Measurements from ENCODE around the gene FAM151A. TPM values are rescaled to one million over a fixed set of nuclear protein-coding genes. Genes with fewer than 3 reads are reported as not detected.

FAM151A gene
- polyA plus RNA-seq, 3 donors, result not detected

DNA sequence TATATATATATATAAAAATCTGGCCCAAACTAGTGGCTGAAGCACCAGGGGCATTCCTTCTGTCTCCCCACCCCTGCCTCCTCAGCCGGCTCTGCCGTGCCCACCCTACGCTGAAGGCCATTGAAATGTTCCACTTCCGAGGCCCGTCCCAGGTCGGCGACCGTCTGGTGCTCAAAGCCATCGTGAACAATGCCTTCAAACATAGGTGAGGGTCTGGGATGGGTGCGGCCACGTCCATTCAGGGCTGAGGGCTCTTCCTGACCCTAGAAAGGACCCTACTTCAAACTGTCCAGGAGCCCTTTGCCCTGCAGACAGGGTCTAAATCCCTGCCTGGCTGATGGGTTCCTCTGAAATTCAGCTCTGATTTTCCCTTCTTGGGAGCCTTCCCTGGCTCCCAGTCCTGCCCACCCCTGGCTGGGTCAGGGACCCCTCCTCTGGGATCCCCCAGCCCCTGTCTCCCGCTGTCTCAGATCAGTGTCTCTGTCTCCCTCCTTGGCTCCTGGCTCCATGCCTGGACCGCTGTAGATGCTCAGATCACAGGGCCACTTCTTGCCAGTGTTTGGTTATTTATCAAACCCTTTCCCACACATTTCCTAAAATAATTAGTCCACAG, 24.0 kb downstream of the FAM151A start:
- Histone ChIP-seq H3K36me3 (replicated peaks in 1 of 2; ENCODE audit: control insufficient read depth in 1 of 2, insufficient read depth in 2 of 2, low read length in 2 of 2) (no peaks in the 10 kb centered on the region), H3K4me1 (ENCODE audit: control insufficient read depth in 1 of 2, insufficient read depth in 2 of 2, low read length in 2 of 2) (no peaks in the 10 kb centered on the region), H3K79me2 (ENCODE audit: insufficient read depth, low read length) (no peaks in the 10 kb centered on the region), H3K9ac (ENCODE audit: insufficient read depth, low read length, poor library complexity, severe bottlenecking) (no peak overlapping the region), H2AFZ (ENCODE audit: insufficient read depth, low read depth, low read length, poor library complexity, severe bottlenecking) (no peak overlapping the region), H3K4me3 (replicated peaks in 1 of 3; ENCODE audit: low read depth in 2 of 3, low read length in 3 of 3) (no peak overlapping the region), H4K20me1 (ENCODE audit: insufficient read depth, low read length) (no peaks in the 10 kb centered on the region), H3K9me3 (replicated peaks in 1 of 2; ENCODE audit: control insufficient read depth in 1 of 2, insufficient read depth in 1 of 2, low read length in 2 of 2) (no peaks in the 10 kb centered on the region), H3K27me3 (ENCODE audit: control insufficient read depth in 2 of 2, insufficient read depth in 2 of 2, low read length in 2 of 2) (no peaks in the 10 kb centered on the region), H3K27ac (ENCODE audit: low read depth in 1 of 2, low read length in 2 of 2) (no peak overlapping the region), H3K4me2 (replicated peaks; ENCODE audit: extremely low read depth, low read length, poor library complexity, severe bottlenecking) (no peak overlapping the region)
- Mint-ChIP-seq H3K9me3 (no peaks in the 10 kb centered on the region), H3K4me1 (no peaks in the 10 kb centered on the region), H3K27me3 (ENCODE audit: low read depth in 3 of 3) (peaks cover 0 to 1% (median 0%) of the 10 kb centered on the region in 3 donors), H3K27ac (peak overlapping the region in 1 of 7 donors; percentile 28), H3K4me3 (no peak overlapping the region), H3K36me3 (peaks cover 12 to 31% of the 10 kb centered on the region in 2 donors)
- DNase-seq, result no peak
- 97% methylated on average over 9 of the region's 13 CpGs for WGBS (ENCODE audit: insufficient coverage)
- TF ChIP-seq, protein P1, sequence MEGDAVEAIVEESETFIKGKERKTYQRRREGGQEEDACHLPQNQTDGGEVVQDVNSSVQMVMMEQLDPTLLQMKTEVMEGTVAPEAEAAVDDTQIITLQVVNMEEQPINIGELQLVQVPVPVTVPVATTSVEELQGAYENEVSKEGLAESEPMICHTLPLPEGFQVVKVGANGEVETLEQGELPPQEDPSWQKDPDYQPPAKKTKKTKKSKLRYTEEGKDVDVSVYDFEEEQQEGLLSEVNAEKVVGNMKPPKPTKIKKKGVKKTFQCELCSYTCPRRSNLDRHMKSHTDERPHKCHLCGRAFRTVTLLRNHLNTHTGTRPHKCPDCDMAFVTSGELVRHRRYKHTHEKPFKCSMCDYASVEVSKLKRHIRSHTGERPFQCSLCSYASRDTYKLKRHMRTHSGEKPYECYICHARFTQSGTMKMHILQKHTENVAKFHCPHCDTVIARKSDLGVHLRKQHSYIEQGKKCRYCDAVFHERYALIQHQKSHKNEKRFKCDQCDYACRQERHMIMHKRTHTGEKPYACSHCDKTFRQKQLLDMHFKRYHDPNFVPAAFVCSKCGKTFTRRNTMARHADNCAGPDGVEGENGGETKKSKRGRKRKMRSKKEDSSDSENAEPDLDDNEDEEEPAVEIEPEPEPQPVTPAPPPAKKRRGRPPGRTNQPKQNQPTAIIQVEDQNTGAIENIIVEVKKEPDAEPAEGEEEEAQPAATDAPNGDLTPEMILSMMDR (IDR thresholded peaks at IDR 0.05), result no peak
- intact Hi-C loops (cut with micrococcal nuclease), result no loop called here

DNA sequence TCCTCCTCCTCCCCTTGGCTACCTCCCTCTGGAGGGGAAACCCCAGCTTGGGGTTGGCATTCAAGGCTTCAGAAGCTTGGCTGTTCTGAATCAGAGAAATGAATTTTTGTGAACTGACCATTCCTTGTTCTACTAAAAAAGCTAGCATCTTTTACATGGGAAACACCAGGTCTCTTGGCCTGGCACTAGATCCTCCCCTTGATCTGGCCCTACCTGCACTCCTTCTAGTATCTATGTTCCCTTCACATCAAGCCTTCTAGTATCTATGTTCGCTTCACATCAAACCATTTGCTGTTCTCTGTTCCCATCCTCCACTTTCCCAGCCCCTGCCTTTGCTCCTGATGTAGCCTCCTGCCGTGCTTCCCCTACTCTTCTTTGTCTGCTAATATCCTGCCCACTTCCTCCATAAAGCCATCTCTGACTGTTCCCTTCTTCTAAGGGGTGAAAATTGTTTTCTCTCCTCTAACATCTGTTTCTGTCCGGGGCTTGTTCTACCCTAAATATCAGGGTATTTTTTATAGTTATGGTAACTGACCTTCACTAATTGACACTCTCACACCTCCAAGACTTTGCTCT, 25.8 kb downstream of the FAM151A start:
- intact Hi-C loops (cut with micrococcal nuclease), result no loop called here
- Mint-ChIP-seq H3K9me3 (no peaks in the 10 kb centered on the region), H3K27ac (no peak overlapping the region), H3K27me3 (ENCODE audit: low read depth in 3 of 3) (peaks cover 0 to 1% (median 0%) of the 10 kb centered on the region in 3 donors), H3K4me3 (no peak overlapping the region), H3K4me1 (no peaks in the 10 kb centered on the region), H3K36me3 (peaks cover 12 to 30% of the 10 kb centered on the region in 2 donors)
- H3K27me3 ChIP-seq (ENCODE audit: control insufficient read depth in 2 of 2, insufficient read depth in 2 of 2, low read length in 2 of 2), result no peaks in the 10 kb centered on the region
- H3K4me3 ChIP-seq (replicated peaks in 1 of 3; ENCODE audit: low read depth in 2 of 3, low read length in 3 of 3), result no peak overlapping the region
- 50% methylated on average over 2 of the region's 3 CpGs for WGBS (ENCODE audit: insufficient coverage)
- no peak overlapping the region for H3K27ac ChIP-seq (ENCODE audit: low read depth in 1 of 2, low read length in 2 of 2)
- TF ChIP-seq, protein P1 (IDR thresholded peaks at IDR 0.05), result no peak
- H2AFZ ChIP-seq (ENCODE audit: insufficient read depth, low read depth, low read length, poor library complexity, severe bottlenecking), result no peak overlapping the region
- no peak overlapping the region for H3K4me2 ChIP-seq (replicated peaks; ENCODE audit: extremely low read depth, low read length, poor library complexity, severe bottlenecking)
- H3K9ac ChIP-seq (ENCODE audit: insufficient read depth, low read length, poor library complexity, severe bottlenecking), result no peak overlapping the region
- H3K36me3 ChIP-seq (replicated peaks in 1 of 2; ENCODE audit: control insufficient read depth in 1 of 2, insufficient read depth in 2 of 2, low read length in 2 of 2), result no peaks in the 10 kb centered on the region
- H3K4me1 ChIP-seq (ENCODE audit: control insufficient read depth in 1 of 2, insufficient read depth in 2 of 2, low read length in 2 of 2), result no peaks in the 10 kb centered on the region
- H3K79me2 ChIP-seq (ENCODE audit: insufficient read depth, low read length), result no peaks in the 10 kb centered on the region
- DNase-seq, result no peak
- H3K9me3 ChIP-seq (replicated peaks in 1 of 2; ENCODE audit: control insufficient read depth in 1 of 2, insufficient read depth in 1 of 2, low read length in 2 of 2), result no peaks in the 10 kb centered on the region
- H4K20me1 ChIP-seq (ENCODE audit: insufficient read depth, low read length), result no peaks in the 10 kb centered on the region
